ENCODE data around the gene CAVIN1.
A peak's percentile ranks its signal among the peaks of the same experiment; 100 is the strongest.
"Not testable (repeated sequence)": the region's sequence is repeated elsewhere in the genome, so short reads cannot be mapped to it uniquely, and the experiment has no call there.

Gene CAVIN1

GRCh38 chr17:42361781-42362186 lies 61.3 kb downstream of the CAVIN1 start:
- DNase-seq (ENCODE audit: low read depth) = no peak
- TF ChIP-seq, protein P1, sequence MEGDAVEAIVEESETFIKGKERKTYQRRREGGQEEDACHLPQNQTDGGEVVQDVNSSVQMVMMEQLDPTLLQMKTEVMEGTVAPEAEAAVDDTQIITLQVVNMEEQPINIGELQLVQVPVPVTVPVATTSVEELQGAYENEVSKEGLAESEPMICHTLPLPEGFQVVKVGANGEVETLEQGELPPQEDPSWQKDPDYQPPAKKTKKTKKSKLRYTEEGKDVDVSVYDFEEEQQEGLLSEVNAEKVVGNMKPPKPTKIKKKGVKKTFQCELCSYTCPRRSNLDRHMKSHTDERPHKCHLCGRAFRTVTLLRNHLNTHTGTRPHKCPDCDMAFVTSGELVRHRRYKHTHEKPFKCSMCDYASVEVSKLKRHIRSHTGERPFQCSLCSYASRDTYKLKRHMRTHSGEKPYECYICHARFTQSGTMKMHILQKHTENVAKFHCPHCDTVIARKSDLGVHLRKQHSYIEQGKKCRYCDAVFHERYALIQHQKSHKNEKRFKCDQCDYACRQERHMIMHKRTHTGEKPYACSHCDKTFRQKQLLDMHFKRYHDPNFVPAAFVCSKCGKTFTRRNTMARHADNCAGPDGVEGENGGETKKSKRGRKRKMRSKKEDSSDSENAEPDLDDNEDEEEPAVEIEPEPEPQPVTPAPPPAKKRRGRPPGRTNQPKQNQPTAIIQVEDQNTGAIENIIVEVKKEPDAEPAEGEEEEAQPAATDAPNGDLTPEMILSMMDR (IDR thresholded peaks at IDR 0.05; ENCODE audit: low read length, missing control alignments) = no peak
- H3K4me3 ChIP-seq (replicated peaks; ENCODE audit: low read depth, low read length) = no peak overlapping the region

DNA sequence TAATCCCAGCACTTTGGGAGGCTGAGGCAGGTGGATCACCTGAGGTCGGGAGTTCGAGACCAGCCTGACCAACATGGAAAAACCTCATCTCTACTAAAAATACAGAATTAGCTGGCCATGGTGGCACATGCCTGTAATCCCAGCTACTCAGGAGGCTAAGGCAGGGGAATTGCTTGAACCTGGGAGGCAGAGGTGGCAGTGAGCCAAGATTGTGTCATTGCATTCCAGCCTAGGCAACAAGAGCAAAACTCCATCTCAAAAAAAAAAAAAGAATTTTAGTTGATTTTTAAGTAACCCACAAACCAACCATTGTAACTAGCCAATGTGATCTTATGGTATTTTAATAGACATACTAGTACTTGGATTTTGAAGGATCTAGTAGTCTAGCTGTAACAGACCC lies 62.7 kb downstream of the CAVIN1 start:
- H3K4me3 ChIP-seq (replicated peaks; ENCODE audit: low read depth, low read length); DNase-seq (ENCODE audit: low read depth): not testable (repeated sequence)

- DNase-seq (ENCODE audit: low read depth) = no peak
- H3K4me3 ChIP-seq (replicated peaks; ENCODE audit: low read depth, low read length) = no peak overlapping the region
- TF ChIP-seq, protein P1 (IDR thresholded peaks at IDR 0.05; ENCODE audit: low read length, missing control alignments) = no peak
Measured at GRCh38 chr17:42359133-42359532, 63.9 kb downstream of the CAVIN1 start.

- DNase-seq (ENCODE audit: low read depth) = no peak
- H3K4me3 ChIP-seq (replicated peaks; ENCODE audit: low read depth, low read length) = no peak overlapping the region
- TF ChIP-seq, protein P1 (IDR thresholded peaks at IDR 0.05; ENCODE audit: low read length, missing control alignments) = no peak
Measured at GRCh38 chr17:42358434-42358833, 64.6 kb downstream of the CAVIN1 start.

DNA sequence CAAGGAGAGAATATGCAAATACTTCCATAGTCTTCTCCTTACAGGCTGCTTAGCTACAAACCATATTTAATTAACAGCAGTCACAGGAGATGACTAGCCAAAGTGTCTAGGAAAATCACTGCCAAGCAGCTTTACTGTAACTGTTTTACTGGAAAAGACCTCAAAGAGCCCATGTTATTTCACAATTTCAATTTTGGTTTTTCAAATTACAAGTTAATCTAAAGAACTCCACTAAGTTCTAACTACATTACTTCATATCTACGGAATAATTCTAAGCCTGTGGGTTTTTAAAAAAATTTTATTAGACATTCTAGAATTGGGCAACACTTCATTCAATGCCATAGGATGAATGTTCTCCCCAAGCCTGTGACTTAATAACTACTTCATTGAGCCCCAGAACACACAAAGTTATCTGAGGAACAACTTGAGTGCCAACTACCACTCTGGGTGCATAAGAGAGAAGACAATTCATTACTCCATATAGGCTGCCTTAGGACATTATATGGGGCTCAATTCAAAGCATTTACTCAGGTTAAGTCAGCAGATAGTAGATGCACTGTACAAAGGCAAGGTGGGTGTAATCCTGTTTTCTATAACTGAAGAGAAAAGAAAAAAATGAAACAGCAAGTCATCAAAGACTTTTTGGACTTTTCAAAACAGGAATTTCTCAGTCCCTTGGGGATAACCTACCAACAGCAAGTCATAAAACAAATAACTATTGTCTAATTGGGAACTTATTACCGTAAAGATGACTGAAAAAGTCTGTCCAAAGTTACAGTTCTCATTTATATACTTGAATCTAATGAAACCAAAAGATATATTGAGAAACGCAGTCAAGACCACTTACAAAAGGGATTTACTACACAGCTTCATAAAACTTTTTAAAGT lies 67.9 kb downstream of the CAVIN1 start:
- DNase-seq (ENCODE audit: low read depth) = peak; percentile 53
- H3K4me3 ChIP-seq (replicated peaks; ENCODE audit: low read depth, low read length) = no peak overlapping the region
- TF ChIP-seq, protein P1 (IDR thresholded peaks at IDR 0.05; ENCODE audit: low read length, missing control alignments) = no peak
